HG03196 (cell line): Measurements from ENCODE around the gene CHST13.

Experiments used
- ATAC-seq: cut with Tn5 transposase; IDR thresholded peaks from one replicate; pipeline ENCODE4 v1.9.1; 2021; ENCODE audit not compliant: unreplicated experiment

CHST13 gene

DNA sequence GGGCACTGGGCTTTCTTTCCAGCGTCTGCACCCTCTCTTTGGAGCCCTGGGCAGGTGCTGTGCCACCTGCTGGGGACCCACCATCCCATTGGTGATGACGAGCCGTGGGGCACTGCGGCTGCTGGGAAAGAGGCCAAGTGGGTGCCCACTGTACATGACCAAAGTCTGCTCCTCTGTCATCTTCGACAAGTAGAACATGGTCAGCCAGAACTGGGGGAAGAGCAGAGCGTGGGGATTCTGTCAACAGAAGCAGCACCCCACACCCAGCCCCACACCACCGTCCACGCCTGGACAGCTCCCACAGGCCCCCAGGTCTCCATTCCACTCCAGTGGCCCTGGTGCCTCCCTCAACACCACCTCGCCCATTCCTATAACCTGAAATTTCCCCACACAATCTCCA is 16.1 kb upstream of the CHST13 start:
- no peak for ATAC-seq

- no peak for ATAC-seq
These were observed 15.4 kb upstream of the CHST13 start for GRCh38 chr3:126508564-126508964.

GRCh38 chr3:126509597-126510307 is 14.2 kb upstream of the CHST13 start:
- no peak for ATAC-seq

DNA sequence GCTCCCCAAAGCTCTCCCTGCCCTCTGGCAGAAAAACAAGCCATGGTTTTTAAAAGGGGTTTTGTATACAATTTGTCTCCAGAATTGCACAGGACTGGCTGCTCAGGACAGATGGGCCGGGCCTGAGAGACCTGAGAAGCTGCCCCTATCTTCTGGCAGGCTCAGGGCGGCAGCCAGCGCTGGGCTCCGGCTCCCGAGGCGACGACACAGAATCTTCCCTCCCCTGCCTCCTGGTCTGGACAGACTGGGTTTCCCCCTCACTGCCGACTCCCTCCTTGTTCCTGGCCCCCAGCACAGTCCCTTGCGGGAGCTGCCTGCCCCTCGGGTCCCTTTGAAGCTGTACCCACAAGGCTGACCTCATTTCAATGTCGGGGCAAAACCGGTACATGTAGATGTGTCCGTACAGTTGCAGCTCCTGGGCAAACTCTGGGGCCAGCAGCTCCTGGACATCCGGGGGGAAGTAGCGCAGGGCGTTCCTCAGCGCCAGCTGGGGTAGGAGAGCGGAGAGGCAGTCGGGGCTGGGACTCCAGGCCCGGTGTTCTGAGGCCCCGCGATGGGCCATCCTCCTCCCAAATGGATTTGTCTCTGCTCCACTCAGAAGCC is 13.5 kb upstream of the CHST13 start:
- no peak for ATAC-seq

- no peak for ATAC-seq
These were observed 12.7 kb upstream of the CHST13 start for GRCh38 chr3:126511291-126511690.

- no peak for ATAC-seq
These were observed 11.9 kb upstream of the CHST13 start for GRCh38 chr3:126512026-126512425.

- ATAC-seq: no peak
These were observed 10.9 kb upstream of the CHST13 start for GRCh38 chr3:126512916-126513650.

GRCh38 chr3:126514161-126514560 is 9.8 kb upstream of the CHST13 start:
- no peak for ATAC-seq

DNA sequence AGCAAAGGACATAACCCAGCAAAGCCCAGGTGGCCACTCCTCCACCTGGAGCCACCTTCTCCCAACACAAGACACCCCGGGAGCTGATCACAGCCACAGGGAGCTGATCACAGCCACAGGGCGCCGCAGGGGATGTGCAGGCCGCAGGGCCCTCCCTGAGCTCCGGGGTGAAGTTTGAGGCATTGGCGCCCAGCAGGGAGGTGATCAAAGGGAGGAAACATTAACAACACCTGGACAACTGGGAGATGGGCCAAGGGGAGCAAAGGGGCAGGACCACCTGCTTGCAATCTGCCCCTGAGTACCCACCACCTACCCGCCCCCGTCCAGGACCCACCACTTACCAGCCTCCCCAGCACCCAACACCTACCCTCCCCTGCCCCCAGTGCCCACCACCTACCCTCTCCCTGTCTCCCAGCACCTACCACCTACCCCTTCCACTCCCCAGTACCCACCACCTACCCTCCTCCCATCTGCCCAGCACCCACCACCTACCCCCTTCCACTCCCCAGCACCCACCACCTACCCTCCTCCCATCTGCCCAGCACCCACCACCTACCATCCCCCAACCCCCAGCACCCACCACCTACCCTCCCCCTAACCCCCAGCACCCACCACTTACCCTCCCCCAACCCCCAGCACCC is 8.8 kb upstream of the CHST13 start:
- ATAC-seq: no peak

- no peak for ATAC-seq
These were observed 7.6 kb upstream of the CHST13 start for GRCh38 chr3:126516152-126516935.

- ATAC-seq: no peak
These were observed 7.0 kb upstream of the CHST13 start for GRCh38 chr3:126516936-126517290.

GRCh38 chr3:126517291-126517951 is 6.5 kb upstream of the CHST13 start, which contains the start of gene UROC1:
UROC1 (minus strand) TSS chr3:126517773; CDS start chr3:126517719, 54 bp downstream.
- ATAC-seq: no peak

- no peak for ATAC-seq
These were observed 5.8 kb upstream of the CHST13 start for GRCh38 chr3:126517986-126518778.

- ATAC-seq: no peak
These were observed 5.2 kb upstream of the CHST13 start for GRCh38 chr3:126518779-126519177.

DNA sequence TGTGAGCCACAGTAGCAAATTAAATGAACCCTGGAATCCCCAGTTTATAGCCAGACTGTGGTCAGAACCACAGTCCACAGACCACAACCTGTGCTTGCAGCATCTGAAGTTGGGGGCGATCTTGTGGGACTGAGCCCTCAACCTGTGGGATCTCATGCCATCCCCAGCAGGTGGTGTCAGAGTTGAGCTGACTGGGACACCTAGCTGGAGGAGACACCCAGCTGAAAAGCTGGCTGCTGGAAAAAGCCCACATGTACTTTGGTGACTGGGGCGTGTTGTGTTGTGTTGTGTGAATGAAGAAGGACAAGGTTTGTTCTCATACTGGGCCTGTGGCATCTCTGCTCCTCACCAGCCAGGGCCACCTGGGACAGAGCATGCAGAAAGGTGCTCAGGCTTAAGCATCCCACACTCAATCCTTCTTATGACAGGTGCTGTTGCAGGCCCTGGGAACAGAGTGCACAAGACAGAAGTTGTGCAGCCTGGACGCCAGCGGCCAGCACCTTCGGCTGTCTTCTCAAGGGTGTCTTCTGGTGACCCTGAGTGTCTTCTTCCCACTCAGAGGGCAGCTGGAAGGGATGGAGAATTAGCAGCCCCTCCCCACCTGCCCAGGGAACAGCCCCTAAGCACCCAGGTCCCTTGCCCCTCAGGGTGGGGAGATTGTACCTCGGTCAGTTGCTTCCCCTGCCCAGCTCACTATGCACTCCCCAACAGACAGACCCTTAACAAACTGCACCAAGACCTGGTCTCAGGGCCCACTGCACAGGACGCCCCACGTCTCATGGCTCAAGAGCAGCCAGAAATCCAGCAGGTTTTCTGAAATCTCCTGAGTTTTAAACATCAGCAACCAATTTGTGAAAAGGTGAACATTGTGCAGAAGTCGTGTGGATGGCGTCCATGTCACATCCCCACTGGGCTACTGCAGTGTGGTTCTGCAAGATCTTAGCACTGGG is 4.2 kb upstream of the CHST13 start:
- ATAC-seq: no peak

GRCh38 chr3:126521122-126521891 is 2.6 kb upstream of the CHST13 start:
- ATAC-seq: no peak

DNA sequence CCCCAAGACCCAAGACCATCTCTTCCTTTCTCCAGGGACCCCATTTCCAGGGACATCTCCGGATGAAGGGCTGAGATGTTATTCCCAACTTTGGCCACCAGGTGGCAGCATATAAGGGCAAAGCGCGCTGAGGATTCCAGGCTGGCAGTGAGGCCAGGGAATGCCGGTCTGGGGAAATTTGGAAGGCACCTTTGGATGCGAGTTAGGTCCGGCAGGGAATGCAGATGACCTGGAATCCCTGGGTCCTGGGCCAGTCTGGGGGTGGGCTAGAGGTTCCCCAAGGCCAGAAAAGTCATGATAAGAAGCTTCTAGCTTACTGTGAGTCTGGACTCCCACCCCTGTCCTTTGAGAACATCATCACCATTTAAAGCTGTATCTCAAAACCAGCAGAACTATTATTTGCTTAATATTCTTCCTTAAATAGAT is 1.6 kb upstream of the CHST13 start:
- no peak for ATAC-seq
